DLD1 (cell line): ENCODE results near the gene DNAH10.

Experiments
- in situ Hi-C: cut with HindIII; loops from 2 replicates; pipeline ENCODE4 v1.10.0; 2017; ENCODE audit warnings: low sequenced_read_pairs

The DNAH10 gene

DNA sequence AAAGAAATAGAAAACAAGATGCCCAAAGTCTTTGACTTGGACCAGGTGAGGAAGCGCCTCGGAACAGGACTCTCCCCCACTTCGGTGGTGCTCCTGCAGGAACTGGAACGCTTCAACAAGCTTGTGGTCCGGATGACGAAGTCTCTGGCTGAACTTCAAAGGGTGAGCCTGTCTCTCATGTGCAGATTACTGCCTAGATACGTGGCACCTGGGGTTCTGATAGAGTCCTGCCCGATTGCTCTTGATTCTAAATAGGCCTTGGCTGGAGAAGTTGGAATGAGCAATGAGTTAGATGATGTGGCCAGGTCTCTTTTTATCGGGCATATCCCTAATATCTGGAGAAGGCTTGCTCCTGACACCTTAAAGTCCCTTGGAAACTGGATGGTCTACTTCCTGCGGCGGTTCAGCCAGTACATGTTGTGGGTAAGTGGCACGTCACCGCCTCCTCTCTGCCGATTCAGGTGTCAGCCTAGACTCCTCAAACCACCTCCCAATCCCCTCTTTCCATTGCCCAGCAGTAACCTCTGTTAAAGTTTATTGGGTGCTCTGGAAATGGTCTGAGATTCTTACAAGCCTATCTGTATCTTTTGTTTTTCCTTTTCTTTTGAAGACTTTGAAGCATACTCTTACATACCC, 169.7 kb downstream of the DNAH10 start:
- in situ Hi-C loops = no loop called here

GRCh38 chr12:123933214-123933613, 171.1 kb downstream of the DNAH10 start:
- in situ Hi-C loops = no loop called here

DNA sequence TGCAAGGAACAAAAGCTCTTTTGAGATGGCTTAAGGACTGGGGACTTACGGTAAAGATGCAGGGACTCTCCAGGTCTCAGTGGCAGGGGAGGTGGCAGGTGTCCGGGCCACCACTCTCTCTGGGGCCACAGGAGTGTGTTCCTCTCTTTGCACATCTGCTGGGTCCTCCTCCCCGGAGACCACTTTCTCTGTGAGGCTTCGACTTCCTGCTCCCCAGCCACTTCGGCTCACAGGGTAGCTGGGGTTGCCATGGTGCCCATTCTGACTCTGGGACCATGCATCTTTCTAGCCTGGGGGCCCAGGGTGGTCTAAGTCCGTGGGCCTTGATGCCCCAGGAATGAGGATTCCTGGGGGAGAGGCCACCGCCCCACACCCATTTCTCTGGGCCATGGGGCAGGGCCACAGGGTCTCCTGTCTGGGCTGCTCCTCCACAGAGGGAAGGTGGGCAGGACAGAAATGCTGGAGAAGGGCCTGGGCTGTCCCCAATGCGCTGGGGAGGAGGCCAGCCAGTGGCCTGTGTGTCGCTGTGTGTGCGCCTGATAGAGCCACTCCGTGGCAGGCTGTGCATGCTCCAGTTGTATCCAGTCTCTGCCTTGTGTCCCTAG, 172.0 kb downstream of the DNAH10 start:
- in situ Hi-C loops = no loop called here

GRCh38 chr12:123934829-123935228, 172.7 kb downstream of the DNAH10 start:
- in situ Hi-C loops = no loop called here

DNA sequence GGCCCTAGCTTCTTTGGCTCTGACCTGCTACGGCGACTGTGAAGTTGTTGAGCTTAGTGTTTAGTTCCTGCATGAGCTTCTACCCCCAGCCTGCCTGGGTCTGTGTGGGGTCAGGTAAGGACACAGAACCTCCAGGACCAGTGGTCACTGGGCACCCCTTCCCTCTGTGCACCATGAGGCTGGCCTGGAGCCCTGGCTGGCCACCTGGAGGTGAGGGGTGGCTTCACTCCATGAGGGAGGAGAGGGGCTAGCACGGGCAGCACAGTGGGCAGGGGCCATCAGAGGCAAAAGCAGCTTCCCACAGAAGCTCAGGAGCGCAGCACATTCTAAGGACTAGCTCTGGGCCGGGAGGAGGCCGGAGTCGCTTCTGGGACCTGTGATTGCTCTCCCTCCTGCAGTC, 173.9 kb downstream of the DNAH10 start:
- in situ Hi-C loops = no loop called here

- in situ Hi-C loops = no loop called here
Measured at GRCh38 chr12:123936471-123936870, 174.4 kb downstream of the DNAH10 start.

DNA sequence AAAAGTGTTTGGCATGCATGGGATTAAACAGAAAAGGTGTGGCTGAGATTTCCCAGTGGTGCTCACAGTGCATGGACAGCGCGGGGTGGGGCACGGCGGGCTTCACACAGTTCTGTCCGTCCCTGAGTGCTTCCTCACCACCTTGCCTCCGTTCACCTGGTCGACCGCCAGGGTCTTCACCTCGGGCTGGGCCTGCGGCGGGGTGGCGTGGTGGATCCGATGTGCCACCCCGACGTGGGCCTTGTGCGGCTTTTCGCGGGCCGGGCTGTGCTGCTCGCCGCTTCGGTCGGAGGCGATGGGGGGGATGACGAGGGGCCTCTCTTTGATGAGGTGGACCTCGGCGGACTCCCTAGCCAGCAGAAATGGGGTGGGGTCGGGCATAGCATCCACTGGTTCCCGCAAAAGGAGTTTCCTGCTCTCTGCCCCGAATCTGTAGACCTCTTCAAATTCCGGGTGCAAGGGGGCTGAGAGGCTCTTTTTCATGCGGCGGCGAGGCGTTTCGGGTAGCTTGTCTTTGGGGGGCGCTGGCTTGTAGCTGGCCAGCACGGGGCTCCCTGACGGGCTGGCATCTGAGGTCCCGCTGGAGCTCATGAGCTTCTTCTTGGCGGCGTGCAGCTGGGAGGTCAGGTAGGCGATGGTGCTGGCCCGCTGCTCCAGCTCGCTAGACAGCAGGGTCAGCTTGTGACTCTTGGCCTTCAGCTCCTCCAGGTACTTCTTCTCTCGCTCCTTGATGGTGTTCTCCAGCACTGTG, 175.0 kb downstream of the DNAH10 start:
- in situ Hi-C loops = no loop called here

DNA sequence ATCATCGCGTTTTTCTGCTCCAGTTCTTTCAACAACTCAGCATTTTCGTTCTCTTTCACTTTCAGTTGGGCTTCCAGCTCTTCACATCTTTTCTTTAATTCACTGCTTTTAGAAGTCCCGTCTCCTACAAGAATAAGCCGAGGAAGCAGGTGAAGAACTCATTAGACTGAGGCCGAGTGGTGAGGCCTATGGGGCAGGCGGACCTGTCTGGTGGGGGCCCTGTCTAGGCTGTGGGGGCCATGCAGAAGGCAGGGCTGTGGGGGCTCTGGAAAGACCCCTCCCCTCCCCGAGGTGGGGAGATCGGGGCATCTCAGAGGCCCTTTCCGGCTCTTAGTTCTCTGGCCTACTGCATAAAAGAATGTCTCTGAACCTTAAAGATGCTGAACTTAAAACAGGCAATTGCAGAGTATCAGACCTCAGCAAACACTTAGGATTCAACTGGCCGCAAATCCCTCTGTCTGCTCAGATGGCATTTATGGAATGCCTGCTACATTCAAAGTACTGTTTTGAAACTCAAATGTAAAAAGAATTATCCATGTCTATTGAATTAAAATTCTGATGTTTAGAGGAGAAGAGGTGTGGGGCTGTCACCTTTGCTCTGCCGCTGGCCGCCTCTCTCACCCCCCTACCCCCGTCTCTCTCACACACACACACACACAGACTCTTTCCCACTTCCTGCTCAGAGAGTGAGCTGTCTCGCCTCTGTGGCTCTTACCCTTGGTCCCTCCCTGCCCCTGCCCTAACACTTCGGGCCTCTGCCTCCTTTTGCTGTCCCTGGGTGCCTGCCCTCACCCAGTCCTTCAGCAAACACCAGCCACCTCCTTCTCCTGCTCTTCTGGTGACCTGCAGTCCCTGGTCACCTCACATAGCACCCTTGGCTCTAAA, 175.8 kb downstream of the DNAH10 start:
- in situ Hi-C loops = no loop called here

GRCh38 chr12:123938679-123939480, 176.8 kb downstream of the DNAH10 start:
- in situ Hi-C loops = no loop called here

DNA sequence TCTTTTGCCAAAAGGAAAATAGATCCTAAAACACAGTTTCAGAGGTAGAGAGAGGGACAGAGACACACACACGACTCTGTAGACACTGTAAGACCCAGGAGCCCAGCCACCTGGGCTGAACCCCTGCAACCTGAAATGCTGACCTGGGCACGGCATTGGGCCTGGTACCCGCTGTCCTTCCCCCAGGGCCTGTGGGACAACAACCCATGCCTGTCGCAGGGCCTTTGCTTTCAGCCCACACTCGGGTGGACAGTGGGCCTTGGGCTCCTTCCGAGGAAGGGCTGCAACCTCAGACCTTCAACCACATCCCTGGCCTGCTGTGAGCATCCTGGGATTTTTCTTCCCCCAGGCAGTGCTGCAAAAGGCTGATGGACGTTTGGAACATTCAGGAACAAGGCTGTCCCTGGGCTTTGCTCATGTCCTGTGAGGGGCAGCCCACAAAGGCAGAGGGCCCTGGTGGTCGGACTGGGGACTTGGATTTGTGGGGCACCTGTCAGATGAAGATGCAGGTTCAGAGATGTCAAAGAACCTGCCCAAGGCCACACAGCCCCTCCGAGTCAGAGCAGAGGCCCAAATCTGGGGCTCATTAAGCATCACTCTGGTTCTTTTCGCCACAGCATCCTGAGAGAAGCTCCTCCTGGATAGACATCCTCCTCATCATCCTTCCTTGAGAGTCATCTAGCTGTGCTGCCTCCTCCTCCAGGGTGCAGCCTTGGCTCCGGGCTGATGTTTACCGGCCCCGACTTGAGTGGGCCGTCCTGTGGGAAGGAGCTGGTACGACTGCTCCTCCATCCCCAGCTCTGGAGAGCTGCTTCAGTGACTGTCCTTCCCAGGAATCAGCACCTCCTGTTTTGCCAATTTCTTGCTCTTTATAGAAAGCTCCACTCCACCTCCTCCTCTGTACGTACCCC, 177.9 kb downstream of the DNAH10 start:
- in situ Hi-C loops = no loop called here

DNA sequence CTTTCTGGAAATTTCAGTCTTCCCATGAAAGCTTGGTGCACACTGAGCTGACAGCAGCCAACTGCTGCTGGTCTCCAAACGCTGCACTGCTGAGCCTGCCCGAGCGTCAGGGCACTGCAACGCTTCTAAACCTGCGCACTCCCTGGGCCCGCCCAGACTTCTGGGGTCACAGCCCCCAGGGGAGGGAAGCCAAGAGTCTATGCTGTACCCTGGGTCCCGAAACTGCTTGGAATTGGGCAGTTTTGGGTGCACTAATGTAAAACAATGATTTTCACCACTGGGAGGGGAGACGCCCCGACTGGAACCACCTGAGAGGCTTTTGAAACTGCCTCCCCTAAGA, 178.5 kb downstream of the DNAH10 start:
- in situ Hi-C loops = no loop called here

DNA sequence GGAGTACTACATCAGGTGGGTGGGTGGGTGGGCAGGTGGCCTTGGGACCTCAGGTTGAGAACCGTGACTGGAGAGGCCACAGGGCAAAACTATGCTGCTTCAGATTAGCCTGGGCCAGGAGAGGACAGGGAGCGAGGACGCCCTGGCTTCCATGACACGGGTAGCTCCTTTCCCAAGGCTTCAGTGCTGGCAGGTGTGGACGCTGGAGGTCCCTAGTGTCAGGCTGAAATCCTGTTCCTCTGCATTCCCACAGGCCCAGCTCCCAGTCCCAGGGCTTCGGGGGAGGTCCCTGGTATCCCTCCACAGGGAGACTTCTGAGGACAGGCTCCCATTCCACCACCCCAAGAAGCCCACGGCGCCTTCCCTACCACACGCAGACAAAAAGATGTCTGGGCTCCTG, 178.9 kb downstream of the DNAH10 start:
- in situ Hi-C loops = no loop called here

DNA sequence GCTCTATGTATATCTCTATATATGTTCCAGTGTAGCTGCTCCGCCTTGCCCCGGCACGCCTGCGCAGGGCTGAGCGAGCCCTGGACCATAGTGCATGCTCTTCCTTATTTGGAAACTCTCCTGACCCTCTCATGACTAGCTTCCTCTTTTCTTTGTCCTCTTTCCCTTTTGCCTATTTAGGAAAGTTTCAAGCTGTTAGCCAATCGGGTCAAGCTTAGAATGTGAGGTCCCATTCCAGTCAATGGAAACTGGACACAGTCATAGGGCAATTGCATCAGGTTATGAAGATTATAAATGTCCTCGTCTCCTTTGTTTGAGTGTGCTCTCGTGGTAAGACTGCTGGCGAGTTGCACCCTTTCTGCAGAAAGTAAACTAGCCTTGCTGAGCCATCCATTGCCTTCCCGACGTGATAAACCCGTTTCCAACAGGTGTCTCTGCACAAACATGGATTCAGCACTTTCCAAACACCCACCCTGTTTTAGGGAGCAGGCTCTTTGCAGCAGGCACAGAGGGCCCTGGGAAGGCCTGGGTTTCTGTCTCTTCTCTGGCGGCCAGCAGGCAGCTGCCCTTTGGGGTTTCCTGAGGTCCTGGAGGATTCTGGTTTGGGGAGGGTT, 179.6 kb downstream of the DNAH10 start:
- in situ Hi-C loops = no loop called here

DNA sequence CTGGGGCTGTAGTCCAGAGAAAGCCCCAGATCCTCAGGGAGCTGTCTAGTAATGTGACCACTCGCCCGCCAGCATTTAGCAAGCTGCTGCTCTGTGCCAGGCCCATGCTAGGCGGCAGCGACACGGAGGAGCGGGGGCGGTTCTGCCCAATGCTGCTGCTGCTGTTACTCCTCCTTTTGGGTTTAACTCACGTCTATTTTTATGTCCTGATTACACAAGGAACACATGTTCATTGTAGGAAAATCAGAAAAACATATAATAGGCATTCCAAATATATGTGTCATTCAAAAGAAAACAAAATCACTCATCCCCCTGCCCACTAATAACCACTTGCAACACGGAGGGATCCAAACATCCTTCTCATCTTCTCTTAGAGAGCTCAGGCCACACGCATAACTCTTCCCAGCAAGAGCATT, 180.1 kb downstream of the DNAH10 start:
- in situ Hi-C loops = no loop called here

DNA sequence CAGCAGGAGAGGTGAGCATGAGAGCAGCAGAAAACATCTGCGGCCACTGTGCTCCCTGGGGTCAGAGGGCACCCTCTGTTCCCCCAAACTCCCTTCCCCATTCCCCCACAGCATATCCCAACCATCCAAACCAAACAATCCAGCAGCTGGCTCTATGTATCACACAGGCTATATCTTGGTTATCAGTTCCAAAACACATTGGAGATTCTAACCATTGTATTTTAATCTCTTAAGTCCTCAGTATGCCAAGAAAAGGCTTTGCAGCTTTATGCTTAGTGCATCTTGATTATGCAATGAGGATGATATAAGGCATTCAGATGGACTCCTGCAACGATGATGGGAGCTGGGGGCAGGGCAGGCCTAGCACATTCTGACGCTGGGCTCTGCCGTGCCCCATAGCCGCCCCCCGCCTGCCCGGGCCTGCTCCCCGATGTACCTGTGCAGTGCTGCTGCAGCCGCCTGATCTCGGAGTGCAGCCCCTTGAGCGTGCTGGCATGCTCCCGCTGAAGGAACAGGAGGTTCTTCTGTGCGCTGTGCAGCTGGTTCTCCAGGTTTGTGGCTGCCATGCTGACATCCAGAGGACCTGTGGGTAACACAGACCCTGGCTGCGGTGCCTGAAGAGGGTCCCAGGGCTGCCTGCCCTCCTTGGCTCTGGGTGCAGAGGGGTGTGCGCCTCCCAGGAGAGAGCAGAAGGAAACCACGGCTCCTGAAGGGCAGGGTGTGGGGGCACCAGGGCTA, 181.0 kb downstream of the DNAH10 start:
- in situ Hi-C loops = no loop called here

DNA sequence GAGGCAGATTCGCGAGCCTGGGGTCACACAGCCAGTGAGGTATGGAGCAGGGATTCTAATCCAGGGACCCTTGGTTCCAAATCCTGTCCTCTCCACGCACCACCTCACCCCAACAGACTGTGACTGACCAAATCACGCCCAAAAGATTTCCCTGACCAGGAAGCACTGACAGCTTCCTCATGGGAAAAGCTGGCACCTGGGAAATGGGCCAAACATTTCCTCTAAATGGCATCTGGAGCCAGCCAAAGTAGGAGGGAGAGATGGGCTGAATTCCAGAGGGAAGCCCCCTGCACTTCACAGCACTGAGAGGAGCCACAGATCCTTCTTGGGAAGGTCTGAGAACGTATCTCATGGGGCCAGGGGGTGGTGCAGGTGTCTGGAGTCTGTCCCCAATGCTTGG, 181.7 kb downstream of the DNAH10 start:
- in situ Hi-C loops = no loop called here

- in situ Hi-C loops = no loop called here
Measured at GRCh38 chr12:123944696-123945095, 182.6 kb downstream of the DNAH10 start.
